CD8-positive, alpha-beta memory T cell (primary cell): Measurements from ENCODE around the gene CAPZB. TPM values are rescaled to one million over a fixed set of nuclear protein-coding genes. Genes with fewer than 3 reads are reported as not detected.
A peak's percentile ranks its signal among the peaks of the same experiment; 100 is the strongest.
"Not testable (repeated sequence)": the region's sequence is repeated elsewhere in the genome, so short reads cannot be mapped to it uniquely, and the experiment has no call there.

ENCODE experiments used
- CTCF ChIA-PET: fragments of 350-600 bp; sonication (Branson Sonifier 250); formaldehyde crosslinking; loops from one replicate; lab custom pipeline; 2021; ENCODE audit warnings: antibody characterized with exemption; lab: Charles Lee
- POLR2A ChIA-PET: fragments of 350-600 bp; sonication (Branson Sonifier 250); formaldehyde crosslinking; loops from one replicate; lab custom pipeline; 2021; ENCODE audit warnings: antibody characterized with exemption; lab: Charles Lee
- DNase-seq, 5 donors: peaks; one replicate each; pipeline versions ENCODE4 v3.0.0 to v3.0.0-alpha.2; 2020 to 2022; ENCODE audit warnings: mixed read lengths in 1 of 5
- H3K27ac ChIP-seq: one replicate; pipeline ENCODE4 v1.7.0; 2013; ENCODE audit warnings: low read depth, mild to moderate bottlenecking, low read length, moderate library complexity
- H3K27me3 ChIP-seq: 2 replicates; pipeline ENCODE4 v1.7.0; 2013; ENCODE audit warnings: low read length, mild to moderate bottlenecking; ENCODE audit not compliant: insufficient read depth, poor library complexity, severe bottlenecking
- H3K36me3 ChIP-seq: 2 replicates; pipeline ENCODE4 v1.7.0; 2013; ENCODE audit warnings: mild to moderate bottlenecking, low read length, moderate library complexity; ENCODE audit not compliant: insufficient read depth
- H3K4me1 ChIP-seq: 2 replicates; pipeline ENCODE4 v1.7.0; 2013; ENCODE audit warnings: mild to moderate bottlenecking, low read length, moderate library complexity; ENCODE audit not compliant: insufficient read depth
- H3K4me3 ChIP-seq: 2 replicates; pipeline ENCODE4 v1.7.0; 2013; ENCODE audit warnings: mild to moderate bottlenecking, low read length
- H3K9me3 ChIP-seq: 2 replicates; pipeline ENCODE4 v1.7.0; 2013; ENCODE audit warnings: mild to moderate bottlenecking, low read length
- H3K27ac Mint-ChIP-seq, 8 donors: one replicate each; pipeline ENCODE4 v1.8.0; 2020 to 2021; ENCODE audit warnings: mixed read lengths in 8 of 8, mild to moderate bottlenecking in 6 of 8, inconsistent platforms in 3 of 8, moderate library complexity in 3 of 8
- H3K27me3 Mint-ChIP-seq, 2 donors: one replicate each; pipeline ENCODE4 v1.8.0; 2020 to 2021; ENCODE audit warnings: mixed read lengths in 2 of 2, mild to moderate bottlenecking in 1 of 2, moderate library complexity in 1 of 2
- H3K36me3 Mint-ChIP-seq, 3 donors: one replicate each; pipeline ENCODE4 v1.8.0; 2020 to 2021; ENCODE audit warnings: mixed read lengths in 3 of 3, inconsistent platforms in 1 of 3, mild to moderate bottlenecking in 1 of 3
- H3K4me1 Mint-ChIP-seq, 3 donors: one replicate each; pipeline ENCODE4 v1.8.0; 2020 to 2021; ENCODE audit warnings: mixed read lengths in 3 of 3, inconsistent platforms in 1 of 3, mild to moderate bottlenecking in 1 of 3
- H3K4me3 Mint-ChIP-seq, 7 donors: one replicate each; pipeline ENCODE4 v1.8.0; 2020 to 2021; ENCODE audit warnings: mixed read lengths in 7 of 7, mild to moderate bottlenecking in 6 of 7, moderate library complexity in 4 of 7, inconsistent platforms in 2 of 7
- H3K9me3 Mint-ChIP-seq, 5 donors: one replicate each; pipeline ENCODE4 v1.8.0; 2020 to 2022; ENCODE audit warnings: mixed read lengths in 5 of 5, mild to moderate bottlenecking in 3 of 5, moderate library complexity in 2 of 5, inconsistent platforms in 1 of 5
- polyA plus RNA-seq: library from polyadenylated mRNA; unstranded; fragments of 300-500 nt; fragmentation: Illumina TruSeq; gene quantifications from one replicate; pipeline ENCODE4 v1.2.3, GENCODE V29; 2021
- total RNA-seq, 2 experiments: library from RNA; stranded (reverse); gene quantifications; one replicate each; pipeline ENCODE4 v1.2.3, GENCODE V29; 2021

Gene CAPZB
- total and polyA plus RNA-seq, 3 experiments from 2014 or later: 284 to 540 (median 289) TPM

GRCh38 chr1:19509647-19510046 lies 24.3 kb upstream of the CAPZB start:
- H3K9me3 Mint-ChIP-seq, H3K27me3 ChIP-seq, H3K27ac Mint-ChIP-seq, H3K4me1 ChIP-seq, H3K36me3 ChIP-seq, CTCF ChIA-PET, H3K4me3 Mint-ChIP-seq, DNase-seq, H3K27me3 Mint-ChIP-seq, POLR2A ChIA-PET, H3K36me3 Mint-ChIP-seq, H3K4me3 ChIP-seq, H3K27ac ChIP-seq, H3K9me3 ChIP-seq: not testable (repeated sequence)
- peaks cover 11 to 12% (median 11%) of the 10 kb centered on the region in 3 donors for H3K4me1 Mint-ChIP-seq

GRCh38 chr1:19507516-19507915 lies 22.2 kb upstream of the CAPZB start:
- Mint-ChIP-seq H3K4me1 (peaks cover 11 to 12% (median 11%) of the 10 kb centered on the region in 3 donors), H3K27ac (peak overlapping the region in 1 of 8 donors; percentile 65), H3K36me3 (peaks cover 0 to 1% (median 0%) of the 10 kb centered on the region in 3 donors), H3K9me3 (peaks cover 0 to 2% (median 0%) of the 10 kb centered on the region in 5 donors), H3K4me3 (peak overlapping the region in 1 of 7 donors; percentile 32), H3K27me3 (peaks cover 4% of the 10 kb centered on the region in 2 donors)
- CTCF ChIA-PET: no interaction called here
- no peaks in the 10 kb centered on the region for H3K36me3 ChIP-seq
- H3K4me3 ChIP-seq: no peak overlapping the region
- POLR2A ChIA-PET: no interaction called here
- no peak for DNase-seq
- no peaks in the 10 kb centered on the region for H3K9me3 ChIP-seq
- no peak overlapping the region for H3K27ac ChIP-seq
- no peaks in the 10 kb centered on the region for H3K4me1 ChIP-seq
- no peaks in the 10 kb centered on the region for H3K27me3 ChIP-seq

GRCh38 chr1:19505693-19506457 lies 20.5 kb upstream of the CAPZB start:
- CTCF ChIA-PET: no interaction called here
- no peaks in the 10 kb centered on the region for H3K36me3 ChIP-seq
- no peaks in the 10 kb centered on the region for H3K9me3 ChIP-seq
- H3K27ac ChIP-seq: no peak overlapping the region
- H3K4me3 Mint-ChIP-seq: no peak overlapping the region
- H3K4me3 ChIP-seq: no peak overlapping the region
- H3K9me3 Mint-ChIP-seq: peaks cover 0 to 2% (median 0%) of the 10 kb centered on the region in 5 donors
- peaks cover 0 to 4% (median 0%) of the 10 kb centered on the region in 3 donors for H3K36me3 Mint-ChIP-seq
- no peaks in the 10 kb centered on the region for H3K27me3 ChIP-seq
- POLR2A ChIA-PET: no interaction called here
- DNase-seq: no peak
- H3K27me3 Mint-ChIP-seq: peaks cover 4% of the 10 kb centered on the region in 2 donors
- H3K4me1 ChIP-seq: no peaks in the 10 kb centered on the region
- peaks cover 7 to 11% (median 10%) of the 10 kb centered on the region in 3 donors for H3K4me1 Mint-ChIP-seq
- peak overlapping the region in 1 of 8 donors; percentile 68 for H3K27ac Mint-ChIP-seq

- ChIA-PET CTCF (no interaction called here), POLR2A (no interaction called here)
- Mint-ChIP-seq H3K4me3 (no peak overlapping the region), H3K27ac (peak overlapping the region in 2 of 8 donors; percentile 22 to 64), H3K36me3 (peaks cover 0 to 4% (median 0%) of the 10 kb centered on the region in 3 donors), H3K9me3 (peaks cover 0 to 2% (median 0%) of the 10 kb centered on the region in 5 donors), H3K4me1 (peaks cover 7 to 11% (median 10%) of the 10 kb centered on the region in 3 donors), H3K27me3 (peaks cover 4% of the 10 kb centered on the region in 2 donors)
- Histone ChIP-seq H3K4me1 (no peaks in the 10 kb centered on the region), H3K27me3 (no peaks in the 10 kb centered on the region), H3K36me3 (no peaks in the 10 kb centered on the region), H3K4me3 (no peak overlapping the region), H3K9me3 (no peaks in the 10 kb centered on the region), H3K27ac (no peak overlapping the region)
- DNase-seq: no peak
These were observed 19.7 kb upstream of the CAPZB start for GRCh38 chr1:19504796-19505692.

GRCh38 chr1:19502284-19502683 lies 16.9 kb upstream of the CAPZB start:
- H3K9me3 Mint-ChIP-seq, H3K36me3 ChIP-seq, H3K27me3 ChIP-seq, DNase-seq, H3K4me1 ChIP-seq, POLR2A ChIA-PET, H3K4me1 Mint-ChIP-seq, H3K4me3 Mint-ChIP-seq, H3K27ac Mint-ChIP-seq, H3K4me3 ChIP-seq, H3K27ac ChIP-seq, H3K27me3 Mint-ChIP-seq, H3K9me3 ChIP-seq, H3K36me3 Mint-ChIP-seq: not testable (repeated sequence)
- CTCF ChIA-PET: interaction anchor here (1.4 kb wide), 1 partner anchor 8 kb away, joined by 3 read pairs; no protein-coding TSS in a partner anchor

- H3K27me3 Mint-ChIP-seq, POLR2A ChIA-PET, H3K9me3 Mint-ChIP-seq, H3K36me3 ChIP-seq, H3K36me3 Mint-ChIP-seq, H3K27me3 ChIP-seq, H3K4me3 ChIP-seq, H3K9me3 ChIP-seq, H3K4me3 Mint-ChIP-seq, H3K27ac ChIP-seq, DNase-seq, H3K27ac Mint-ChIP-seq, H3K4me1 ChIP-seq: not testable (repeated sequence)
- peaks cover 9 to 12% (median 11%) of the 10 kb centered on the region in 3 donors for H3K4me1 Mint-ChIP-seq
- CTCF ChIA-PET: interaction anchor here (1.0 to 1.6 kb wide), 2 partner anchors 13 to 22 kb away, joined by 3 read pairs; no protein-coding TSS in a partner anchor
These were observed 14.5 kb upstream of the CAPZB start for GRCh38 chr1:19499887-19500286.

- POLR2A ChIA-PET: interaction anchor here (0.7 kb wide), 1 partner anchor 105 kb away, joined by 5 read pairs; no protein-coding TSS in a partner anchor
- H3K27ac Mint-ChIP-seq, CTCF ChIA-PET, DNase-seq, H3K9me3 Mint-ChIP-seq, H3K4me3 Mint-ChIP-seq, H3K4me3 ChIP-seq, H3K4me1 ChIP-seq, H3K36me3 ChIP-seq, H3K36me3 Mint-ChIP-seq, H3K9me3 ChIP-seq, H3K27me3 ChIP-seq, H3K27ac ChIP-seq, H3K27me3 Mint-ChIP-seq: not testable (repeated sequence)
- peaks cover 12 to 17% (median 14%) of the 10 kb centered on the region in 3 donors for H3K4me1 Mint-ChIP-seq
These were observed 12.1 kb upstream of the CAPZB start for GRCh38 chr1:19497443-19497842.

GRCh38 chr1:19496527-19496874 lies 11.2 kb upstream of the CAPZB start:
- Histone ChIP-seq H3K9me3 (no peaks in the 10 kb centered on the region), H3K27me3 (no peaks in the 10 kb centered on the region), H3K4me1 (no peaks in the 10 kb centered on the region), H3K36me3 (no peaks in the 10 kb centered on the region), H3K4me3 (no peak overlapping the region), H3K27ac (no peak overlapping the region)
- Mint-ChIP-seq H3K27me3 (peaks cover 0 to 2% of the 10 kb centered on the region in 2 donors), H3K4me1 (peaks cover 20 to 24% (median 22%) of the 10 kb centered on the region in 3 donors), H3K9me3 (no peaks in the 10 kb centered on the region), H3K27ac (peak overlapping the region in 2 of 8 donors; percentile 27 to 61), H3K36me3 (peaks cover 0 to 2% (median 0%) of the 10 kb centered on the region in 3 donors), H3K4me3 (no peak overlapping the region)
- DNase-seq: no peak
- CTCF ChIA-PET: no interaction called here
- POLR2A ChIA-PET: no interaction called here
